ENCODE results near the gene P4HA2.

DNA sequence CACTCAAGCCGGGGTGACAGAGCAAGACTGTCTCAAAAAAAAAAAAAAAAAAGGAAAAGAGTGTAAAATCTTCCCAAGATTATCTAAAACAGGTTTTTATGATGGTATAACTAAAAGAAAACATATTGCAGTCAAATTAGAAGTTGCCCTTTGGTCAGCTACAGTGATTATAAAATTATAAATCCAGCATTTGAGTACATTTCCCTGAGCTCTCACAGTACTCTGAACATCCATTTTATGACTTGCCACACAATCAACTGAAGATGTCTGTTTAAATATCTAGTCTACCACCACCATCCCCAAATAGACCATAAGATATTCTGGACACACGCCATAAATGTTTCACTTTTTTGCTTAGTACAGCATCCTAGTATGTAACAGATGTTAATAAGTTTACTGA is 77.1 kb downstream of the P4HA2 start:
- no peak for TF ChIP-seq CHD1 (IDR thresholded peaks at IDR 0.05; ENCODE audit: low read length)
- TF ChIP-seq, protein P1, sequence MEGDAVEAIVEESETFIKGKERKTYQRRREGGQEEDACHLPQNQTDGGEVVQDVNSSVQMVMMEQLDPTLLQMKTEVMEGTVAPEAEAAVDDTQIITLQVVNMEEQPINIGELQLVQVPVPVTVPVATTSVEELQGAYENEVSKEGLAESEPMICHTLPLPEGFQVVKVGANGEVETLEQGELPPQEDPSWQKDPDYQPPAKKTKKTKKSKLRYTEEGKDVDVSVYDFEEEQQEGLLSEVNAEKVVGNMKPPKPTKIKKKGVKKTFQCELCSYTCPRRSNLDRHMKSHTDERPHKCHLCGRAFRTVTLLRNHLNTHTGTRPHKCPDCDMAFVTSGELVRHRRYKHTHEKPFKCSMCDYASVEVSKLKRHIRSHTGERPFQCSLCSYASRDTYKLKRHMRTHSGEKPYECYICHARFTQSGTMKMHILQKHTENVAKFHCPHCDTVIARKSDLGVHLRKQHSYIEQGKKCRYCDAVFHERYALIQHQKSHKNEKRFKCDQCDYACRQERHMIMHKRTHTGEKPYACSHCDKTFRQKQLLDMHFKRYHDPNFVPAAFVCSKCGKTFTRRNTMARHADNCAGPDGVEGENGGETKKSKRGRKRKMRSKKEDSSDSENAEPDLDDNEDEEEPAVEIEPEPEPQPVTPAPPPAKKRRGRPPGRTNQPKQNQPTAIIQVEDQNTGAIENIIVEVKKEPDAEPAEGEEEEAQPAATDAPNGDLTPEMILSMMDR (IDR thresholded peaks at IDR 0.05 in 2 of 3, conservative IDR thresholded peaks at IDR 0.05 in 1 of 3; ENCODE audit: insufficient read depth in 2 of 3, low read depth in 1 of 3, low read length in 3 of 3): no peak
- TF ChIP-seq POLR2A (conservative IDR thresholded peaks at IDR 0.05): no peak
- no peak for TF ChIP-seq ZNF239 (CRISPR knock-in tag; IDR thresholded peaks at IDR 0.05)
- no peak for TF ChIP-seq HEY1 (CRISPR knock-in tag; IDR thresholded peaks at IDR 0.05; ENCODE audit: borderline replicate concordance)

All from K562 (cell line).